ENCODE measurements around the gene AGR3.

DNA sequence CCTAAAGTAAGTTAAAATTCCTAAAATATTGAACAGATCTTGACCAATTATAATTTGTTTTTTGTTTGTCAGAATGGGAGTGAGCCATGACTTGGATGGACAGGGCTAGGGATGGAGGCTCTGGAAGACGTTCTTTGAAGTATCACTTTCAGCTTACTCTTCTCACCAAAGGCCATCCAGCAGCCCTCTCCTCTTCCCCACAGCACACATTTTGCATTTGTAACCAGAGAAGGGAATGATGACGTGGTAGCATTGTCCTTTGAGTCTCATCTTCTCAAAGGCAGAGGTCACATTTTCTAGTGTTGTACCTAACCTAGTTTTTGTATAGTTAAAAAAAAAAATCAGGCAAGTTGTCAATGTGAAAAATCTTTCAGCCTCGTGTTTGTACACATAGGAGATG is 43.8 kb upstream of the AGR3 start:
- TF ChIP-seq, protein P1, sequence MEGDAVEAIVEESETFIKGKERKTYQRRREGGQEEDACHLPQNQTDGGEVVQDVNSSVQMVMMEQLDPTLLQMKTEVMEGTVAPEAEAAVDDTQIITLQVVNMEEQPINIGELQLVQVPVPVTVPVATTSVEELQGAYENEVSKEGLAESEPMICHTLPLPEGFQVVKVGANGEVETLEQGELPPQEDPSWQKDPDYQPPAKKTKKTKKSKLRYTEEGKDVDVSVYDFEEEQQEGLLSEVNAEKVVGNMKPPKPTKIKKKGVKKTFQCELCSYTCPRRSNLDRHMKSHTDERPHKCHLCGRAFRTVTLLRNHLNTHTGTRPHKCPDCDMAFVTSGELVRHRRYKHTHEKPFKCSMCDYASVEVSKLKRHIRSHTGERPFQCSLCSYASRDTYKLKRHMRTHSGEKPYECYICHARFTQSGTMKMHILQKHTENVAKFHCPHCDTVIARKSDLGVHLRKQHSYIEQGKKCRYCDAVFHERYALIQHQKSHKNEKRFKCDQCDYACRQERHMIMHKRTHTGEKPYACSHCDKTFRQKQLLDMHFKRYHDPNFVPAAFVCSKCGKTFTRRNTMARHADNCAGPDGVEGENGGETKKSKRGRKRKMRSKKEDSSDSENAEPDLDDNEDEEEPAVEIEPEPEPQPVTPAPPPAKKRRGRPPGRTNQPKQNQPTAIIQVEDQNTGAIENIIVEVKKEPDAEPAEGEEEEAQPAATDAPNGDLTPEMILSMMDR (IDR thresholded peaks at IDR 0.05; ENCODE audit: low read depth, low read length, missing input control): no peak
- TF ChIP-seq EGR1 (IDR thresholded peaks at IDR 0.05; ENCODE audit: low read depth in 2 of 2): no peak
- TF ChIP-seq GABPA (IDR thresholded peaks at IDR 0.05 in 1 of 2, conservative IDR thresholded peaks at IDR 0.05 in 1 of 2): no peak
- no peak for TF ChIP-seq JUND (IDR thresholded peaks at IDR 0.05)
- TF ChIP-seq, protein P2, sequence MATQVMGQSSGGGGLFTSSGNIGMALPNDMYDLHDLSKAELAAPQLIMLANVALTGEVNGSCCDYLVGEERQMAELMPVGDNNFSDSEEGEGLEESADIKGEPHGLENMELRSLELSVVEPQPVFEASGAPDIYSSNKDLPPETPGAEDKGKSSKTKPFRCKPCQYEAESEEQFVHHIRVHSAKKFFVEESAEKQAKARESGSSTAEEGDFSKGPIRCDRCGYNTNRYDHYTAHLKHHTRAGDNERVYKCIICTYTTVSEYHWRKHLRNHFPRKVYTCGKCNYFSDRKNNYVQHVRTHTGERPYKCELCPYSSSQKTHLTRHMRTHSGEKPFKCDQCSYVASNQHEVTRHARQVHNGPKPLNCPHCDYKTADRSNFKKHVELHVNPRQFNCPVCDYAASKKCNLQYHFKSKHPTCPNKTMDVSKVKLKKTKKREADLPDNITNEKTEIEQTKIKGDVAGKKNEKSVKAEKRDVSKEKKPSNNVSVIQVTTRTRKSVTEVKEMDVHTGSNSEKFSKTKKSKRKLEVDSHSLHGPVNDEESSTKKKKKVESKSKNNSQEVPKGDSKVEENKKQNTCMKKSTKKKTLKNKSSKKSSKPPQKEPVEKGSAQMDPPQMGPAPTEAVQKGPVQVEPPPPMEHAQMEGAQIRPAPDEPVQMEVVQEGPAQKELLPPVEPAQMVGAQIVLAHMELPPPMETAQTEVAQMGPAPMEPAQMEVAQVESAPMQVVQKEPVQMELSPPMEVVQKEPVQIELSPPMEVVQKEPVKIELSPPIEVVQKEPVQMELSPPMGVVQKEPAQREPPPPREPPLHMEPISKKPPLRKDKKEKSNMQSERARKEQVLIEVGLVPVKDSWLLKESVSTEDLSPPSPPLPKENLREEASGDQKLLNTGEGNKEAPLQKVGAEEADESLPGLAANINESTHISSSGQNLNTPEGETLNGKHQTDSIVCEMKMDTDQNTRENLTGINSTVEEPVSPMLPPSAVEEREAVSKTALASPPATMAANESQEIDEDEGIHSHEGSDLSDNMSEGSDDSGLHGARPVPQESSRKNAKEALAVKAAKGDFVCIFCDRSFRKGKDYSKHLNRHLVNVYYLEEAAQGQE (IDR thresholded peaks at IDR 0.05): no peak
- TF ChIP-seq, protein P3, sequence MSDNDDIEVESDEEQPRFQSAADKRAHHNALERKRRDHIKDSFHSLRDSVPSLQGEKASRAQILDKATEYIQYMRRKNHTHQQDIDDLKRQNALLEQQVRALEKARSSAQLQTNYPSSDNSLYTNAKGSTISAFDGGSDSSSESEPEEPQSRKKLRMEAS (IDR thresholded peaks at IDR 0.05): no peak
- no peak for TF ChIP-seq YY1 (IDR thresholded peaks at IDR 0.05)
- TF ChIP-seq, protein P4, sequence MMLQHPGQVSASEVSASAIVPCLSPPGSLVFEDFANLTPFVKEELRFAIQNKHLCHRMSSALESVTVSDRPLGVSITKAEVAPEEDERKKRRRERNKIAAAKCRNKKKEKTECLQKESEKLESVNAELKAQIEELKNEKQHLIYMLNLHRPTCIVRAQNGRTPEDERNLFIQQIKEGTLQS (IDR thresholded peaks at IDR 0.05): no peak
- no peak for TF ChIP-seq FOXA1 (IDR thresholded peaks at IDR 0.05)
